Central memory CD4-positive, alpha-beta T cell (primary cell): ENCODE measurements around the gene GTPBP3.
"Not testable (repeated sequence)": the region's sequence is repeated elsewhere in the genome, so short reads cannot be mapped to it uniquely, and the experiment has no call there.

Source experiments
- DNase-seq: peaks from one replicate; pipeline ENCODE4 v3.0.0; 2022

GTPBP3 gene

DNA sequence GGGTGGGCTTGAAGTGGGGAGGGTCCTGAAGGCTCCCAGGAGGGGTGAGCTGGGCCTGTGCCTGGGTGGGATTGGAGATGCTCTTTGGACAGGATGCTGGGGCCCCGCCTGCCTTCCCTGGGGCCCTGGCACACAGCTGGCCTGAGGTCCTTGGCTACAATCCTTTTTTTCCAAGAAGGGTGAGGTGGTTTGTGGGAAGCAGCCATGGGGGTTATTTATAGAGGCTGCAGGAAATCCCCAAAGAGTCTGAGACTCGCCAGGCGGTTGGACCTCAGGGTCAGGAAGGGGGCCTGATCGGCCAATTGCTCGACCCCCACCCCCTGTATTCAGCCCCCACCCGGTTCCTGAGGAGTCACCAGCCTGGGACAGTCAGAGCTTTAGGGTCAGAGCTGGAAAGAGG, 10.0 kb downstream of the GTPBP3 start:
- DNase-seq: no peak

- DNase-seq: no peak
These were observed 10.5 kb downstream of the GTPBP3 start for GRCh38 chr19:17347877-17348276.

DNA sequence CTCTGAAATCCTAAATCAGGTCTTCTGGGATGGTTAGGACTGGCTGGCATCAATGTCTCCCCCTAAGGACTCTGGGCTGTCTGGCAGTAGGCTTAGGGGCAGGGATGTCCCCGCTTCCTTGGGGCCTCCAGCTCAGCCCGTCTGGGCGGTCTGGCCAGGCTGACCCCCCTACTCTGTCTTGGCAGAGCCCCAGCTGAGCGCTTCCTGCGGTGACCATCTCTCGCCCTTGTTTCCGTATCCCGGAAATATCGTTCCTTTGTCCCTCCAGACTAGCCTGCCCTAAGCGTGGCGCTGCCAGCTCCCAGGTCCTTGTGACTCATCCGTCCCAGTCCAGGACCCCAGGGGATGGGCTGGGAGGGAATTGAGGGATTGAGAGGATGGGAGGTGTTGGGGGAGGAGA, 11.3 kb downstream of the GTPBP3 start:
- no peak for DNase-seq

- no peak for DNase-seq
These were observed 14.6 kb downstream of the GTPBP3 start for GRCh38 chr19:17351815-17352435.

- no peak for DNase-seq
These were observed 15.4 kb downstream of the GTPBP3 start for GRCh38 chr19:17352608-17353280.

DNA sequence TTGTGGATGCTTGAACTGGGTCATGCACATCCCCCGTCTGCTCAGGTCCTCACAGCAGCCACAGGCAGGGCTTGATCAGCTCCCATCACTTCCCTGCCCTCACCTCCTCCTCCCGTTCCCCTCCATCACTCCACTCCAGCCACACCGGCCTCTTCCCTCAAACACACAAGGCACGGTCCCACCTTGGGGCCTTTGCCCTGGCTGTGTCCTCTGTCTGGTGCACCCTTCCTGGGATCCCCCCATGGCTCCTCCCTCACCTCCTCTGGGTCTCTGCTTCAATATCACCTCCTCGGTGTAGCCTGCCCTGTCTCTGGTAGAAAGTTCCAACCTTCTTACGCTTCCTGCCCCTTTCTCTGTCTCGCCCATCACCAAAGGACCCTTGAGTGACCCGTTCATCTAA, 16.0 kb downstream of the GTPBP3 start:
- no peak for DNase-seq

GRCh38 chr19:17357078-17357666, 19.8 kb downstream of the GTPBP3 start:
- DNase-seq: no peak

DNA sequence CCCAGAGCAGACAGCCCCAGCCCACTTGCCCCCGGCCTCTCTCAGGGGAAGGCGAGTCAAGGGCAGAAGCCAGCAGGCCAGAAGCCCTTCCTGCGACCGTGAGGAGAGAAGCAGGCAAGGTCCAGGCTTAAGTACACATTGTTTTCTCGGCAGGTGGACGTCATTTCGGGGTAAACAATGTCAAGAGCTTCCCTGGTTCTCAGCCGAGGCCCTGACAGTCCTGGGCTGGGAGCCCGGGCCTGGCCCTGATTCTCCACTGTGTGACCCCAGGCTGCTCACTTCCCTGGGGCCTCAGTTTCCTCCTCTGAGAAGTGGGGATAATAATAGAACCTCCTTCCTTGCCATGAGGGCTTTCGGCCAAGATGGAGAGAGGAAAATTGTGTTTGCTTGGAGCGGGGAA, 20.4 kb downstream of the GTPBP3 start:
- DNase-seq: no peak

- DNase-seq: no peak
These were observed 21.0 kb downstream of the GTPBP3 start for GRCh38 chr19:17358395-17358794.

DNA sequence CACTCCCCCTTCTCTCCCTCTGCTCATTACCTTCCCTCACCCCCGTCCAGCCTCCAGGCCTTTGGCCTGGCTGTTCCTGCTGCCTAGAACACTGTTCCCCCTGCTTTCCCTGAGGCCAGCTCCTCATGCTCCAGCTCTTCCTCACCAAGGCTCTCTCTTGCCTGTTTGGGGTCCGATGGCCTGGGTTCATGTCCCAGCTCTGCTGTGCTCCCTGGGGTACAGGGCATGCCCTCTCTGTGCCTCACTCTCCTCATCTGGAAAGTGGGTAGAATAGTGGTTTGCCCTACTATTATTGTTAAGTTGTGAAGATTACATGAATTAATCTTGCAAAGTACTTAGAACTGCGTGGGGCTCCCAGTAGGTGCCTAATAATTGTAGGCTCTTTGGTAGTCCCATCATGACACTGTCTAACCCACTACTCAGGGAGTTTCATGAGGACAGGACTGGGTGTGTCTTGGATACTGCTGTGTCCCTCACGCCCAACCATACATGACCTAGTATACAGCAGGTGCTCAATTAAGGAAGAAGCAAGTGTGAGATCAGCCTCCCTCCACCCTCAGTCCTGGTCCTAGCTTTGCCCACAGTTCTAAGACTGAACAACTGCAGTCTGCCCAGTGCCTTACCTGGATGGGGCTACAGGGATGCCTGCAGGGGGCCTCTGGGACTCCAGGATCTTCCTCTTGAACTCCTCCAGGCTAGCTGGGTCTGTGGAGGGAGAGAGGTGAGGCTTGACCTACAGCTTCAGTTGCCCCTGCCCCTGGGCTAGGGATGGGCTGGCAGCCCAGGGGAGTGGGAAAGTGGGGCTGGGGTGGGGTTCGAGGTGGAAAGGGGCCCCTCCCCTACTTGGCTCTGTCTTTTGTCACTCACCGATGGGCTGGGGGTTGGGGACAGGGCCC, 22.8 kb downstream of the GTPBP3 start:
- DNase-seq: no peak

- DNase-seq: not testable (repeated sequence)
These were observed 26.7 kb downstream of the GTPBP3 start for GRCh38 chr19:17363852-17364605.

- DNase-seq: no peak
These were observed 28.0 kb downstream of the GTPBP3 start for GRCh38 chr19:17365361-17365760.

DNA sequence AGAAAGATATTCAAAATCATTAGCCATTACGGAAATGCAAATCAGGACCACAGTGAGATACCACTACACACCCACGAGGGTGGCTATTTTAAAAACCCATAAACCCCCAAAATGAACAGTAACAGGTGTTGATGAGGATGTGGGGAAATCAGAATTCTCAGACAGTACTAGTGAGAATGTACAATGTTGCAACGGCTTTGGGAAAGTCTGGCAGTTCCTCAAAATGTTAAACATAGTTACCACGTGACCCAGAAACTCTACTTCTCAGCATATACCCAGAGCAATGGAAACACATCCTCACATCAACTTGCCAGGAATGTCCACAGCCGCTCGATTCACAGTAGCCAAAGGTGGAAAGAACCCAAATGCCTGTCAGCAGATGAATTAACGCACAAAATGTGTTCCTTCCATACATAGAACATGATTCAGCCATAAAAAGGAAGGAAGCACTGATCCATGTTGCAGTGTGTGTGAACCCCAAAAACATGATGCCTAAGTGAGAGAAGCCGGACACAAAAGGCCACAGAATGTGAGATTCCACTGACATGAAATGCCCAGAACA, 32.8 kb downstream of the GTPBP3 start:
- DNase-seq: no peak

DNA sequence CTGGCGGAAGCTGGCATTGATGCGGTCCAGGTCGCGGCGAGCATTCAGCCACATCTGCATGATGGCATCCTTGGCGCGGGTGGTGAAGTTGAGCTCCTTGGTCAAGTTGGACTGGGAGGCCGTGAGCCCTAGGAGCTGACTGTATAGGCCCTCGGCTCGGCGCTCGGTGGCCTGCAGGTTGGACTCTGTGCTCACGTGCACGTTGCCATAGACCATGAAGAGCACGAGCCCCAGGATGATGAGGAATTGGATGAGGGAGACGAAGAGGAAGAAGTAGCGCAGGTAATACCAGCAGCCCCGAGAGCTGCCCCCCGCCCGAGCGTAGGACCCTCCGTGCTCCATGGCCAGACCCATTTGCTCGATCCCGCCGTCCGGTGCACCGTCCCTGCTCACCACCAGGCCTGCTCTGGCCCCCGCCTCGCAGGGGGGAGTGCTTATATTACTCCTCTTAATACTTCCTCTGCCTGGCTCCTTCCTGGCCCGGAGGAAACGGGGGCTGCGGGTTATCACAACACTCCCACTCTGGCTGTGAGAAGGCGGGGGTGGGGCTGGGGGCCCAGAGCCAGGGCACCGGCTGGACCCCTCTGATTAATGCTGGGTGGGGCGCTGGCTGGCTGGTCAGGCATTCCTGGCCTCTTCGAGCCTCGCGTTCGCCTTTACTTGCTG, 39.7 kb downstream of the GTPBP3 start, which contains the start of gene PLVAP:
Gene PLVAP, minus strand, starts transcription at position 408 of the 666 bp plus-strand sequence. Its CDS starts 54 bp downstream, at position 354.
- DNase-seq: no peak

- no peak for DNase-seq
These were observed 40.9 kb downstream of the GTPBP3 start for GRCh38 chr19:17378271-17378670.

DNA sequence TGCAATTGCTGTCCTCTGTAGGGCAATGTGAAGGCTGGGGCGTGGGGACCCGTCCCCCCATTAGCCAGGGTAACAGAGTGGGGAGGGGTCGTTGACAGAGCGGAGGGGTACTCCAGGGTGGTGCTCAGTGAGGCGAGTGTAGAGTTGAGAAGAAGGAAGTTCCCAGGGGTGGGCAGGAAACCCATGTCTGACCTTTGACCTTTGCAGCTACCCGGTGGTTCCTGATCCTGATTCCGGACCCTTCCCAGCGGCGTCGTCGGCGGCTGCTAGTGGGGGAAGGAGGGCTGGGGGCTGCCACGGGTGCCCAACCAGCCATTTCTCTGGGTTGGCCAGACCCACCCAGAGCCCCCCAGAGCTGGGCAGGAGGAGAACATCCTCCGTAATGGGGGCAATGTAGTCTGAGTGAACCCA, 41.9 kb downstream of the GTPBP3 start:
- DNase-seq: no peak

DNA sequence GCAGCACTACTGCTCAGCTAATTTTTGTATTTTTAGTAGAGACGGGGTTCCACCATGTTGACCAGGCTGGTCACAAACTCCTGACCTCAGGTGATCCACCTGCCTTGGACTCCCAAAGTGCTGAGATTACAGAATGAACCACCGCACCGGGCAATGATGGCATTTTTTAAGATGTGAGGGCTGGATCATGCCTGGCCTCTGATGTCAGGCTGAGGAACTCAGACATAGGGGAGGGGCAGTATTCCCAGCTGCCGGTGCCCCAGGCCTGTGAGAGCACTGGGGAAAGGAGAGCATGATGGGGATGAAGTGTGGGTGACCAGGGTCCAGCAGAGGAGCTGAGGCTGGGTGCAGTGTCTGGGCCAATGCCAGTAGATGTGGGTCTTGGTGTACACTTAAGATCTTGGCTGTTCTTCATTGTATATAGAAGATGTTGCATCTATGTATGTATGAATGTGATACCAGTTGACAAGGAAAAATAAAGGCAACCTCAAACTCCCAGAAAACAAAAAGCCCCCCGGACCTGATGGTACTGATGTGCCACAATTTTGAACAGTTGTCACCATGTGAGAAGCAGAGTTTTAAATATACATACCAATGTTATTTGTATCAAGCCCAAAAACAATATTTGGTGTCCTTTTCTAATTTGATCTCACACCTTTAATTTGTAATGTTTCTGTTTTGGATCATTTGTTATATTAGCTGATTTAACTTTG, 43.2 kb downstream of the GTPBP3 start:
- no peak for DNase-seq

GRCh38 chr19:17385878-17386611, 48.7 kb downstream of the GTPBP3 start:
- DNase-seq: peak; percentile 43

DNA sequence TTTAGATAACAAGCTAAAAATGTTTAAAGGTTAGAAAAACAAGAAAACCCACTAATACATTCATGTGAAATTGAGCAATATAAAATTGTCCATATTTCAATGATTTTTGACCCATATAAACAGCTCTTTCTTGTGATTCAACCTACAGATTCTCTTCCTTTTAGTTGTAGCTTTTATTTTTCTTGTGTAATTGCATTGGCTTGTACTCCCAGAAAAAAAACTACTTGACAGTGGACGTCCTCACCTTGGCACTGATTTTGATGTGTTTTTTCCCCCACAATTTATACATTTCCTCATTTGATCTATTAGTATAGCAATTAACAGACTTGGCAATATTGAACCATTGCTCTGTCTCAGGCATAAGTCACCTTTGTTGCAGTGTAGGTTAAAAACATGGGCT, 51.9 kb downstream of the GTPBP3 start:
- no peak for DNase-seq
